Heart left ventricle (tissue), 13 donors: ENCODE results near the gene IL37.

Experiments used
- CTCF ChIP-seq, 12 donors: fragments of 200-600 bp; sonication (generic) in 4 of 12; IDR thresholded peaks; one replicate each; pipeline versions ENCODE4 v1.5.0 to v1.8.0; 2018 to 2022; ENCODE audit warnings: antibody characterized with exemption in 12 of 12, mild to moderate bottlenecking in 5 of 12
- POLR2A ChIP-seq, 2 donors: fragments of 450-650 bp; IDR thresholded peaks; one replicate each; pipeline ENCODE4 v1.6.1; 2017; ENCODE audit warnings: antibody characterized with exemption in 2 of 2, mild to moderate bottlenecking in 2 of 2, moderate library complexity in 2 of 2
- donor health status: ischemic (EF 13 %, LVEDD 7.1; RV severe dilation, severe dysfunction).
- donor health status: DM: no; HTN: yes; CAD: no.
- donor health status: DM: no; HTN: no; CAD: no.
- donor health status: ischemic (EF 25% LVEDD 6.9; RV normal size, moderate dysfunction).
- donor health status: ischemic (EF 25% LVEDD 5.7; RV mildly dilated, moderate dysfunction).
- donor health status: ischemic (EF 35%, LVEDD 5.7; RV mildly dilated, moderate dysfunction).
- donor health status: nonischemic (EF 11% LVEDD 7.7; RV severe dilation, severe dysfunction).
- donor health status: DM: yes; HTN: yes; CAD: no.
- donor health status: PGD.
- donor health status: ischemic (EF 29% LVEDD 5.4; RV normal size, mild dysfunction).
- donor health status: nonischemic (EF 23%, LVEDD 6.1; RV moderate dilation, normal function).

- TF ChIP-seq CTCF (IDR thresholded peaks at IDR 0.05), result no peak
- TF ChIP-seq POLR2A (IDR thresholded peaks at IDR 0.05), result no peak
Observed at GRCh38 chr2:112902816-112903215, 8.1 kb upstream of the IL37 start.
